Pulmonary artery endothelial cell (primary cell): ENCODE data around the gene TBXAS1. TPM values are rescaled to one million over a fixed set of nuclear protein-coding genes. Genes with fewer than 3 reads are reported as not detected.

Experiments
- DNase-seq: peaks from one replicate; pipeline ENCODE4 v3.0.0-alpha.2; 2011; ENCODE audit warnings: low read depth, low spot score
- total RNA-seq: library from RNA; depleted of rRNA; stranded (reverse); fragments of >200 nt; gene quantifications from 2 replicates; pipeline ENCODE4 v1.2.3, GENCODE V29; 2014

TBXAS1 gene
- total RNA-seq, 1 donor from 2014 or later, result 10.6 TPM

- DNase-seq, result no peak
These were observed 170.5 kb downstream of the TBXAS1 start for GRCh38 chr7:139999516-139999915.

GRCh38 chr7:140000666-140001268 is 171.7 kb downstream of the TBXAS1 start:
- no peak for DNase-seq

- DNase-seq, result peak; percentile 32
These were observed 174.9 kb downstream of the TBXAS1 start for GRCh38 chr7:140003913-140004382.

- no peak for DNase-seq
These were observed 175.6 kb downstream of the TBXAS1 start for GRCh38 chr7:140004672-140005071.

GRCh38 chr7:140005341-140005740 is 176.3 kb downstream of the TBXAS1 start:
- no peak for DNase-seq

- no peak for DNase-seq
These were observed 176.9 kb downstream of the TBXAS1 start for GRCh38 chr7:140005754-140006503.

GRCh38 chr7:140006600-140006999 is 177.5 kb downstream of the TBXAS1 start:
- no peak for DNase-seq

- no peak for DNase-seq
These were observed 178.1 kb downstream of the TBXAS1 start for GRCh38 chr7:140007051-140007690.

GRCh38 chr7:140008755-140009610 is 179.9 kb downstream of the TBXAS1 start:
- DNase-seq, result no peak

- no peak for DNase-seq
These were observed 180.7 kb downstream of the TBXAS1 start for GRCh38 chr7:140009735-140010134.

GRCh38 chr7:140010194-140010895 is 181.3 kb downstream of the TBXAS1 start:
- no peak for DNase-seq

- DNase-seq, result no peak
These were observed 184.6 kb downstream of the TBXAS1 start for GRCh38 chr7:140013676-140014075.

GRCh38 chr7:140014123-140014522 is 185.1 kb downstream of the TBXAS1 start:
- DNase-seq, result no peak

GRCh38 chr7:140015471-140015970 is 186.5 kb downstream of the TBXAS1 start:
- DNase-seq, result no peak

- no peak for DNase-seq
These were observed 187.5 kb downstream of the TBXAS1 start for GRCh38 chr7:140016540-140016939.

GRCh38 chr7:140017034-140017433 is 188.0 kb downstream of the TBXAS1 start:
- DNase-seq, result no peak

- DNase-seq, result no peak
These were observed 188.5 kb downstream of the TBXAS1 start for GRCh38 chr7:140017543-140017942.

GRCh38 chr7:140018125-140019043 is 189.3 kb downstream of the TBXAS1 start:
- no peak for DNase-seq

GRCh38 chr7:140019172-140019571 is 190.1 kb downstream of the TBXAS1 start:
- DNase-seq, result no peak

GRCh38 chr7:140019606-140020005 is 190.5 kb downstream of the TBXAS1 start:
- DNase-seq, result no peak
